NCI-H2227 treated with DMSO at 0.1 percent for 48 hours (cell line): ENCODE data around the gene PARVA.
A peak's percentile ranks its signal among the peaks of the same experiment; 100 is the strongest.

ENCODE experiments used
- DNase-seq: peaks from one replicate; lab custom pipeline; 2025; lab: John Stamatoyannopoulos, UW

The PARVA gene

GRCh38 chr11:12376259-12377081 is 901 bp upstream of the PARVA start:
- no peak for DNase-seq

DNA sequence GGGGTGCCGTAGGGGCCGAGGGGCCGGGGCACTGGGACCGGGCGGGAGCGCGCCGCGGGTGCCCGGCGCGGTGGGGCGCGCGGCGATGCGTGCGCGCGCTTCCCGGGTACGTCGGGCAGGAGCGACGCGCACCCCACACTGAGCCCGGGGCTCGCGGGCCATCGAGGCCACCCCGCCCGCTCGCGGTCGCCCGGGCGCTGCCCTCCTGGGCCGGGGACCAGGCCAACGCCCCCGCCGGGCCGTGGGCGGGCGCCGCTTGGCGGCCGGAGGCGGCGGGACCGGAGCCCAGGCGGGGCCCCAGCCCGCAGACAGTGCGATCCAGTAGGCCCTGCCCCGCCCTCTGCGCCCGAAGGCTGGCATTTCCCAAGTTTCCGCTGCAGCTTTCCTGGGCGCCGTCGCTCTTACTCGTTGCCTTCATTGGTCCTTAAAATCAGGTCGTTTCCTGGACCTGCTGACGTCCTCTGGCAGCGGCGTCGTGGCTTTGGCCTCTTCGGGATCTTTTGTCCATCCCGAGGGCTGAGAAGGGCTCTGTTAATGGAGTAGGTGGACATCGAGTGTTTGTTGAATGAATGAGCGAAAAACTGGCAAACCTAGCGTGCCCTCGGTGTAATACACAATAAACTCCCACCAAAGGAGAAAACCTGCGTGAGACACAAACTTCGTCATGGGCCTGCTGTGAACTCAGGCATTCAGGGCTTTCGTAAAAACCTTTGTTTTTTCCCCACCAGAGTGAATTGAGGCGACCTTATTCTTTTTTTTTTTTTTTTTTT is 638 bp downstream of the PARVA start:
- peak; percentile 56 for DNase-seq

- DNase-seq, result no peak
These were observed 3.4 kb downstream of the PARVA start for GRCh38 chr11:12380565-12381325.

DNA sequence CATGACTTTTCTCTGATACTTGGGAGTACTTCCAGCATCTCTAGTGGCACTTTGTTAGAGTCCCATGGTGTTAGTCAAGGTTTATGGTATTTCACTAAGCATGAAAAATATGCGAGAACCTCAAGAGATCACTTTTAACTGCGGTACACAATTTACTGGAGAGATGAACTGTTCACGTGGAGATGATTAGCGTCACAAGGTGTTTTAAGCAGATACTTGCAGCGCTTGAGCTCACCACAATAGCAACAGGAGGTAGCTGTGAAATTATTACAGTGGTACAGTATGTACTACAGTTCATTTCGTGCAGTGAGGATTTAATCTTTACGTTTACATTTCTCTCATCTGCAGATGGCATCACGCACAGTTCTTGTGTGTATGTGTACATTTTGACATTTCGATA is 4.5 kb downstream of the PARVA start:
- no peak for DNase-seq

DNA sequence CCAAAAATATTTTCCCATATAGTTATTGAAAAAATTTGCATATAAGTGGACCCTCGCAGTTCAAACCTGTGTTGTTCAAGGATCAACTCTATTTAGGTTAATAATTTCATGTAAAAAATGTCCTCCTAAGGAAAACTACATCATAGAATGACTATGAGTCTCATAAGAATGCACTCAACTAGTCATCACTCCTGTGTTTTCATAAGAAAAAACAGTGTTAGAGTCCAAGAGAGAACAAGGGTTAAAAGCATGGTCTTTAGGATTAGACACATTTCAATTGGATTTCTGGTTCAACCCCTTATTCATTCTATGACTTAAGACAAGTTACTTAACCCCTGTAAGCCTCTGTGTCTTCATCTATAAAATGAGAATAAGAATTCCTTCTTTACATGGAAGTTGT is 5.1 kb downstream of the PARVA start:
- DNase-seq, result no peak

- no peak for DNase-seq
These were observed 8.9 kb downstream of the PARVA start for GRCh38 chr11:12386309-12386708.

GRCh38 chr11:12386745-12387144 is 9.4 kb downstream of the PARVA start:
- DNase-seq, result no peak

DNA sequence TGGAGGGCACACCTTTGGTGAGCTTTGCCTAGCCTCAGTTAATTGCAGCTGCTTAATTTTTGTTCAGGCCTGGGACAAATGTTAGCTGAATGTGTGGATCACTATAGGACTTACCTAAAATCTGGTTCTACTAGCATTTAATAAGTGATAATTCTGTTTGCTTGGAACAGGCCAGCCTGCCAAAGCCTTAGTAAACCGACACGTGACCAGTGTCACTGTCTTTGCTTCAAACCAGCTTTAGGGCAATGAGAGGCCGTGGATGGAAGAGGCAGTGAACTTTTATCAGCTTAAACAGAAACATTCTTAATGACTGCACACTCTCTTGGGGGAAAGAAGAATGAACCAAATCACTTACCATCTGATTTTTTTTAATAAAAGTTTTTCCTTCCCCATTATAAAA is 10.8 kb downstream of the PARVA start:
- DNase-seq, result no peak

GRCh38 chr11:12388939-12389670 is 11.7 kb downstream of the PARVA start:
- DNase-seq, result no peak

DNA sequence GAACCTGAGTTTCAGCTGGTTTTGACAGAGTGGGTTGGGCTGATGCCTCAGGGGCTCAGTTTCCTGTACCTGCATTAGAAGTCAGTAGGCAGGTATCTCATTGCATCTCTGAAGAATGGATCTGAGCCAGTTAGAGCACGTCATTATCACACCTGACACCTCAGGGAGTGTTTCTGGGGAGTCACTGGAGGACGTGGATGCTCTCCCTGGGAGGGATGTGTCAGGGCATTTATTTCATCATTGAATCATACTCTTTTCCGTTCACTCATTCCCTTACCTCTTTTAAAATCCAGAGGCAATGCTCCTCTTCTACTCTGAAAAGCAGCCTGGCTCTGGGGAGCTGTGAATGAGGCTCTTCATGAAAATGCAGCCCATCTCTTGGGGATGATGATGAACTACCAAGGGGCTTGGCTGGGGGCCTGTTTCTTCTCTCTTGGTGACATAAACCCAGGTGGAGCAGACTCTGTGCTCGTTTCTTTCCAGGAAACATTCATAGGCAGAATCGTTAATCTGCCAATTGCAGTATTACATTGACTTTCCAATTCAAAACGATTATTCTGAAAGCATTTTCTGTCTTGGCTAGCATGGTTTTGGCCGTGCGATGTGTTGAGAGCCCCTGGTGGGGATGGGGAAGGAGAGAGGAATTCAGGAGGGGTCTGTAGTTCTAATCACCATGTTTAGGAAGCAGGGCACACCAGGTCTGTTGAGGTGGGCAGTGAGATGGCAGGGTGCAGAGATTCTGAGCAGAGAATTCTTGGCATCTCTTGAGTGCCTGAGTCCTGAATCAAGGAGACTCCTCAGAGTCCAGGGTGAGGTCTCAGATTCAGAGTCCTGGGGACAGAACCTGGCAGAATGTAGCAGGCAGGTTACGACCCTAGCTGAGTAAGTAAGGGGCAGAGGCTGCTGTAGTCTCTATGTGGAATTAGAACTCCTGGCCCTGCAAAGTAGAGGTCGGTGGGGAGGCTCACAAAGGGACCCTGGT is 12.6 kb downstream of the PARVA start:
- no peak for DNase-seq

DNA sequence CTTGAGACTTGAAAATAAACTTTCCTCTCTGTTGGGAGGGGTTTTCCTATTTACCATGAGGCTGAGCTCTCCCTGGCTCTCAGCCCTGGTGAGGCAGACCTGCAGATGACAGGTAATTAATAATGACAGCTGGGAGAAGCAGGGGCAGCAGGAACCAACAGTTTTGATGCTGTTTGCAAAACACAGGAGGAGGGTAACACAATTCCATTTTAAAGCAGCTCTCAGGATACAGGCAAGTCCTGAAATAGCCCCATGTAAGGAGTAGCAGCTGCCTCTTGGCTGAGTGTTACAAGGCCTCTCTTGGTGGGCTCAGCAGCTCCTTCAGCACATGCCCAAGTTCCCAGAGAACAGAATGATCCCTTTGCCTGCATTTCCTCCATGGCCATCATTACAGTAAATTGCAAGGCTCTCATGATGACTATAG is 13.3 kb downstream of the PARVA start:
- peak; percentile 36 for DNase-seq

DNA sequence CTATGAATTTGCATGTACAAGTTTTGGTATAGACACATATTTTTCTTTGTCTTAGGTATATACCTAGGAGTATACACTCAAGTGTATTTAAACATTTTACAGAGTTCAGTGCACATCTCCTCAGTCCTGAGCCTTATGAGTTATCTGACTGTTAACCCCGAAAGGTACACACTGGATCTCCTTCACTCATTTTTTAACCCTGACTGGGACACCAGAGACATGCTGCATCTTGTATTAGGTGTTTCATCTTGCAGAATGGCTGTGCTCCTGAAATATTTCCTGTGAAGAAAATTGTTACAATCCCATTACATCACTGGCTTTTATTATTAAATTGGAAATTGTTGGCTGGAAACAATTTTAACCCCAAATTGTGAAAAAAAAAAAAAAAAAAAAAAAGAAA is 15.3 kb downstream of the PARVA start:
- no peak for DNase-seq

GRCh38 chr11:12393691-12394090 is 16.3 kb downstream of the PARVA start:
- no peak for DNase-seq

GRCh38 chr11:12394601-12395000 is 17.2 kb downstream of the PARVA start:
- no peak for DNase-seq

DNA sequence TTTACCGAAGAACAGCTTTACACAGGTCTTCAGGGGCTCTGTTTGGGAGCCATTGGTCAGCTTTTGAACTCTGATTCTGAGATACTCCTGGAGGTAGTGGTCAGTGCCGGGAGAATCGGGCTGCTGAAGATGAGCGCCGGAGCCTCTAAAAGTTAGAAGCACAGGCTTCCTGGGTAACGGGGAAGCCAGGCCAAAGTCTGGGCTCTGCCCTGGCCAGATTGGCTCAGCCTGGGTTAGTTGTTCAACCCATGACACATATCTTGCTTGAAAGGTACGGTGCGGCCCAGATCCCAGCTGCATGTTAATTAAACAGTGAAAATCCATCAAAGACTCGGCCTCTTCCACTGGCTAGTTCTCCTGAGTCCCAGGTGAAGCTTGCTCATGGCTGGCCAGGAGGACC is 18.0 kb downstream of the PARVA start:
- no peak for DNase-seq

DNA sequence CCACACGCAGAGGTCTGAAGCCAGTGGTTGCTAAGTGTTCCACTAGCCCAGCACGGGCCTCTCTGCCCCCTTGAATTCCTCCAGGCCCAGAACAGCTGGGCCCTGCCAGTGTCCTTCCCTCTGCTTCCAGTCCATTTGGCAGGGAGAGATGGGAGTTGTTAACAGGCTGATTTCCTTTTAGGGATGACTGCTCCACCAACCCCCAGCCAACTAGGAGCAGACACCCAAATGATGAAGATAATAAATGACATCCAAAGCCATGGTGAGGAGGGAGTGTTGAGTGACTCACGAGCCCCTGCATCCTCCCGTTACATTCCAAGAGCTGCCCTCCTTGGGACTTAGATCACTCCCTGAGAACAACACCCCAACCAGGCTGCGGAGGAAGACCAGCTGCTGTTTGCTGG is 20.6 kb downstream of the PARVA start:
- DNase-seq, result no peak

DNA sequence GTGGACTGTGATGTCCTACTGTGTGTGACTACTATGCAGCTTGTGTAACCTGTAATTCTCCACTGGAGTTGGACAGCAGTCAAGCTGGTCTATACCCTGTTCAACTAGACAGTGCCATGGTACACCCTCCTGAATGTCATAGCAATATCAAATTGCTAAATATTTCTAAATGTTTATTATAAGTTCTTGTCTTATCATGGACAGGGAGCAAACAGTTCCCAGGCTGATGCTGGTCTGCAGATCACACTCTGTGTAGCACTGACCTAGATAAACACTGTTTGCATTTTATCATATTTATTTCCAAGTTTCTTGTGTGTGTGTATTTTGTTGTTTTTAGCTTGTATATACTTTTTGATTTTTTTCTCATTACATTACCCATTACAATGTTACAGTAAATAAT is 22.0 kb downstream of the PARVA start:
- DNase-seq, result no peak

DNA sequence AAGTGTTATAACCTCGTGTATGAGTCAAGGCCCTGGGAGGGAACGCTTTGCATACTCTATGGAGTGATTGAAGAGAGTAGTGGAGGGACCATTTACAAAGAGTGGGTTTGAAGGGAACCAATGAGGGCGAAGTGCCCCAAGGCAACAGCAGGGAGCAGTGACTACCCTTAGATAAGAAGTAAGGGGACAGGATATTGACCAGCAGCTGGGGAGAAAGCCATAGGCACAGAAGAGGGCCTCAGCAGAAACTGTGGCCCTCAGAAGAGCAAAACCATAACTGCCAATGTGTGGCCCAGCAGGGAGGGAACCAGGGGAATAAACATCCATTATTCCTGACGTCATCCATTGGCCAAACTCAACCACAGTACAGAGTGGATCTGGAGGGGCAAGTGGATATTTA is 24.7 kb downstream of the PARVA start:
- no peak for DNase-seq

DNA sequence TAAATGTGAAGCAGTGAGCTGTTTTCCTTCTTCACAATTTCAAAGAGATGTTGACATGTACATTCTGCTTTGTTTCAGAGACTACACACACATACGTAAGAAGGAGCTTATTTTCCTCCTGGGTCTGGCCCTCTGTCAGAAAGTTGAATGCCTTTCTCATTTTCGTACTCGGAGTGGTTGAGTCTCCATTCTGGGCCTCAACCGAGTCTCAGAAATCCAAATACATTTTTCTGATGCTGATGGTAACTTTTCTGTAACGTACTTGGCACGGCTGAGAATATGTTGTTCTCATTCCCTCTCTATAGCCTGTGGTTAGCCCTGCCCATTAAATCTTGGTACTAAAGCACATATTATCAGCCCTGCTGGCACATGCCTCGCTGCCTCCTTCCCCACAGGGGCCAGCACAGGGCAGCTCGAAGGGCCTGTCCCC is 25.3 kb downstream of the PARVA start:
- DNase-seq, result no peak

DNA sequence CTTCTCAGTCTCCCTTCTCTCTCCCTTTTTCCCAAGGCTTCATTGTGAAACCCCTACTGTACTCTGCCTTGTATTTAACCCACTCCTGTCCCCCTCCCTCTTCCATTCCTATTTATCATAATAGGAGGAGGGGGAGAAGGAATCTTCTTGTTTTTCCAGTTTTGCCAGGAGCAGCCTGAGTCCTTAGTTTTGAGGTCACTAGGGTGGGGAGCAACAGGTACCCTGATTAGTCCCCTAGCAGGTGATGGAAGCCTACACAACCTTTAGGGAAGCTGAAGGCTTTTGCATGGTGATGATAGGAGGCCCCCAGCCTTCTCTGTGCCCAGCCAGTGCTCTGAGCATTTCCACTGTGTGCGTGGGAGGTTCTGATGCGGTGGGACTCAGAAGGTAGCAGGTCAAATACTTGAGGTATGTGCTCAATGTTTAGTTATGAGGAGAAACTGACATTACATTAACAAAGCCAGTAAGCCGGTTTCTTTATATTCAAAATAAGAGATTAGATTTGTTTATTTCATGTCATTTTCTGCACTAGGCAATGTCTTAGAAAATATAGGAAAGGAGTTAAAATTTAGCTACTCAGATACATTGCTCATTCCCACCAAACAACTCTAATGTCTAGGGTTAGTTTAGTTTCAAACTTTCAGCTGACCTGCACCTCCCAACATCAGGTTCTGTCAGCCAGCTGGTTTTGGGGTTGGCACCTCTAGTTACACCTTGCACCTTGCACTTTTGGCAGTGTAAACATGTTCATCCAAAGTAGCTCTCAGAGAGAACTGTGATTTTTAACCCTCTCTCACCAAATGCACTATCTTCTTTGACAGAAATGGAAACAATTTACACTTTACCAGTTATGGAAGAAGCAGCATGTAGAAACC is 26.0 kb downstream of the PARVA start:
- DNase-seq, result no peak
